Posterior vena cava (tissue), 2 donors: ENCODE results near the gene FPR3. TPM values are rescaled to one million over a fixed set of nuclear protein-coding genes. Genes with fewer than 3 reads are reported as not detected.

Source experiments
- DNase-seq: peaks from one replicate; pipeline ENCODE4 v3.0.0-alpha.2; 2020; ENCODE audit warnings: low spot score
- intact Hi-C, 2 donors: fragments of 100-400 bp; cut with DNase I; formaldehyde crosslinking; loops; one replicate each; pipeline versions ENCODE4 v1.14.1 to v1.14.2; 2022 to 2023
- total RNA-seq, 2 donors: library from RNA; stranded (reverse); fragmentation: NEBNext Ultra II Directional; extraction: Animal tissue kit (Norgen Biotek cat#: 25700); gene quantifications; one replicate each; pipeline ENCODE4 v1.2.1, GENCODE V29; 2021
- donor health status: DM: yes; HTN: yes; CAD: no.
- donor health status: DM: yes; HTN: yes; CAD: no.

The FPR3 gene
- total RNA-seq, 2 donors from 2014 or later, result 14.5 to 15.0 TPM

- intact Hi-C loops, result loop anchor here in 1 of 2 donors (10.0 kb wide), 1 partner anchor 305 kb away; the partner anchor contains the start of gene CEACAM18
- DNase-seq, result no peak
These were observed 15.3 kb upstream of the FPR3 start for GRCh38 chr19:51779703-51780102.

- no peak for DNase-seq
- intact Hi-C loops, result no loop called here
These were observed 14.7 kb upstream of the FPR3 start for GRCh38 chr19:51780270-51780669.

GRCh38 chr19:51781999-51782398 lies 13.0 kb upstream of the FPR3 start:
- intact Hi-C loops, result no loop called here

GRCh38 chr19:51783372-51783771 lies 11.6 kb upstream of the FPR3 start:
- intact Hi-C loops, result no loop called here
- DNase-seq, result no peak

More at GRCh38 chr19:51781999-51782398, 13.0 kb upstream of the FPR3 start:
- no peak for DNase-seq

- intact Hi-C loops, result no loop called here
- no peak for DNase-seq
These were observed 10.7 kb upstream of the FPR3 start for GRCh38 chr19:51784109-51784785.

GRCh38 chr19:51784922-51785690 lies 9.9 kb upstream of the FPR3 start:
- intact Hi-C loops, result no loop called here
- DNase-seq, result peak; percentile 87

GRCh38 chr19:51786646-51787494 lies 8.1 kb upstream of the FPR3 start:
- no peak for DNase-seq
- intact Hi-C loops, result no loop called here

GRCh38 chr19:51788029-51788428 lies 6.9 kb upstream of the FPR3 start:
- no peak for DNase-seq
- intact Hi-C loops, result no loop called here

GRCh38 chr19:51789061-51789795 lies 5.7 kb upstream of the FPR3 start:
- intact Hi-C loops, result no loop called here

GRCh38 chr19:51792932-51793331 lies 2.0 kb upstream of the FPR3 start:
- no peak for DNase-seq
- intact Hi-C loops, result no loop called here

More at GRCh38 chr19:51789061-51789795, 5.7 kb upstream of the FPR3 start:
- DNase-seq, result no peak

GRCh38 chr19:51793994-51794393 lies 963 bp upstream of the FPR3 start:
- intact Hi-C loops, result no loop called here
- DNase-seq, result no peak

GRCh38 chr19:51796195-51796679 lies 1.3 kb downstream of the FPR3 start:
- intact Hi-C loops, result no loop called here

GRCh38 chr19:51797480-51797879 lies 2.5 kb downstream of the FPR3 start:
- no peak for DNase-seq
- intact Hi-C loops, result no loop called here

More at GRCh38 chr19:51796195-51796679, 1.3 kb downstream of the FPR3 start:
- no peak for DNase-seq

- DNase-seq, result no peak
- intact Hi-C loops, result no loop called here
These were observed 3.1 kb downstream of the FPR3 start for GRCh38 chr19:51798062-51798461.

GRCh38 chr19:51799034-51799773 lies 4.2 kb downstream of the FPR3 start:
- peak; percentile 96 for DNase-seq
- intact Hi-C loops, result no loop called here

GRCh38 chr19:51799774-51800472 lies 5.0 kb downstream of the FPR3 start:
- intact Hi-C loops, result no loop called here
- peak; percentile 82 for DNase-seq

GRCh38 chr19:51800473-51801244 lies 5.7 kb downstream of the FPR3 start:
- intact Hi-C loops, result no loop called here
- DNase-seq, result peak; percentile 89
